ELF-1 (cell line): ENCODE measurements around the gene SYCE1.
"Not testable (repeated sequence)": the region's sequence is repeated elsewhere in the genome, so short reads cannot be mapped to it uniquely, and the experiment has no call there.

Experiments used
- DNase-seq: peaks from one replicate; pipeline ENCODE4 v3.0.0-alpha.2; 2016; ENCODE audit warnings: low read depth, low spot score

The SYCE1 gene

GRCh38 chr10:133565441-133566294 lies at the start of gene SYCE1:
TSS of gene SYCE1 (minus strand) at chr10:133565583. CDS start at chr10:133565529, 54 bp downstream.
- no peak for DNase-seq

- DNase-seq, result no peak
Measured at GRCh38 chr10:133614830-133615580, 49.6 kb upstream of the SYCE1 start.

GRCh38 chr10:133613699-133614098 lies 48.3 kb upstream of the SYCE1 start:
- DNase-seq, result no peak

GRCh38 chr10:133611079-133611478 lies 45.7 kb upstream of the SYCE1 start:
- DNase-seq, result no peak

- DNase-seq, result no peak
Measured at GRCh38 chr10:133608855-133609254, 43.5 kb upstream of the SYCE1 start.

- DNase-seq, result not testable (repeated sequence)
Measured at GRCh38 chr10:133603434-133603833, 38.1 kb upstream of the SYCE1 start.

GRCh38 chr10:133600657-133601056 lies 35.3 kb upstream of the SYCE1 start:
- no peak for DNase-seq

GRCh38 chr10:133599869-133600268 lies 34.5 kb upstream of the SYCE1 start:
- peak; percentile 18 for DNase-seq

- no peak for DNase-seq
Measured at GRCh38 chr10:133592716-133593115, 27.3 kb upstream of the SYCE1 start.

GRCh38 chr10:133590970-133591359 lies 25.6 kb upstream of the SYCE1 start:
- no peak for DNase-seq

GRCh38 chr10:133590226-133590969 lies 25.0 kb upstream of the SYCE1 start:
- no peak for DNase-seq

GRCh38 chr10:133577037-133577436 lies 11.7 kb upstream of the SYCE1 start:
- DNase-seq, result not testable (repeated sequence)

GRCh38 chr10:133573460-133573859 lies 8.1 kb upstream of the SYCE1 start:
- DNase-seq, result not testable (repeated sequence)

- not testable (repeated sequence) for DNase-seq
Measured at GRCh38 chr10:133572055-133572454, 6.7 kb upstream of the SYCE1 start.

- DNase-seq, result not testable (repeated sequence)
Measured at GRCh38 chr10:133569801-133570200, 4.4 kb upstream of the SYCE1 start.

- not testable (repeated sequence) for DNase-seq
Measured at GRCh38 chr10:133568831-133569527, 3.6 kb upstream of the SYCE1 start.

- no peak for DNase-seq
Measured at GRCh38 chr10:133568287-133568614, 2.9 kb upstream of the SYCE1 start.

- no peak for DNase-seq
Measured at GRCh38 chr10:133567609-133568286, 2.4 kb upstream of the SYCE1 start.

GRCh38 chr10:133567119-133567518 lies 1.7 kb upstream of the SYCE1 start:
- DNase-seq, result no peak

GRCh38 chr10:133564816-133565215 lies 567 bp downstream of the SYCE1 start:
- no peak for DNase-seq

GRCh38 chr10:133559216-133559615 lies 6.2 kb downstream of the SYCE1 start:
- no peak for DNase-seq
